Esophagus muscularis mucosa (tissue), 4 donors: Measurements from ENCODE around the gene RIN2. TPM values are rescaled to one million over a fixed set of nuclear protein-coding genes. Genes with fewer than 3 reads are reported as not detected.

Experiments
- DNase-seq: peaks from one replicate; pipeline ENCODE4 v3.0.0-alpha.2; 2017; ENCODE audit errors: extremely low spot score
- H3K27ac ChIP-seq, 4 donors: fragments of 200-600 bp; sonication (generic); replicated peaks in 1 of 4; 1 replicate in 3 of 4; 2 replicates in 1 of 4; pipeline ENCODE4 v1.5.1; 2016 to 2019; ENCODE audit warnings: mild to moderate bottlenecking in 1 of 4
- H3K27me3 ChIP-seq, 4 donors: fragments of 200-600 bp; sonication (generic); one replicate each; pipeline versions ENCODE4 v1.5.1 to v1.6.0; 2016 to 2019
- H3K36me3 ChIP-seq, 4 donors: fragments of 200-600 bp; sonication (generic); one replicate each; pipeline ENCODE4 v1.5.1; 2016 to 2019
- H3K4me1 ChIP-seq, 4 donors: fragments of 200-600 bp; sonication (generic); one replicate each; pipeline ENCODE4 v1.5.1; 2016 to 2019
- H3K4me3 ChIP-seq, 4 donors: fragments of 200-600 bp; sonication (generic); 1 replicate in 2 of 4; 2 replicates in 2 of 4; pipeline ENCODE4 v1.5.1; 2016 to 2019; ENCODE audit warnings: mild to moderate bottlenecking in 4 of 4, moderate library complexity in 1 of 4
- H3K9me3 ChIP-seq, 4 donors: fragments of 200-600 bp; sonication (generic); 1 replicate in 3 of 4; 2 replicates in 1 of 4; pipeline ENCODE4 v1.5.1; 2016 to 2019
- CTCF ChIP-seq, 3 experiments: fragments of 200-600 bp in 2 of 3; fragments of 450-650 bp in 1 of 3; sonication (generic) in 2 of 3; IDR thresholded peaks; one replicate each; pipeline ENCODE4 v1.5.1; 2017 to 2019; ENCODE audit warnings: antibody characterized with exemption in 3 of 3, mild to moderate bottlenecking in 2 of 3, moderate library complexity in 1 of 3
- EP300 ChIP-seq: sonication (generic); formaldehyde crosslinking; IDR thresholded peaks from one replicate; pipeline ENCODE4 v1.6.1; 2017; ENCODE audit warnings: antibody characterized with exemption
- POLR2A ChIP-seq: fragments of 450-650 bp; IDR thresholded peaks from one replicate; pipeline ENCODE4 v1.6.1; 2017; ENCODE audit warnings: antibody characterized with exemption, moderate library complexity, mild to moderate bottlenecking, low read depth
- POLR2AphosphoS5 ChIP-seq, 2 donors: sonication (generic); formaldehyde crosslinking; IDR thresholded peaks; one replicate each; pipeline ENCODE4 v1.6.1; 2017; ENCODE audit warnings: antibody characterized with exemption in 2 of 2
- WGBS: methylation state at CpG from one replicate; pipeline ENCODE4 v1.1.5; 2018; 5-methylcytosine and 5-hydroxymethylcytosine counted together
- intact Hi-C: fragments of 100-400 bp; cut with DNase I; formaldehyde crosslinking; loops from one replicate; pipeline ENCODE4 v1.15.1; 2023
- total RNA-seq, 4 donors: library from RNA; depleted of rRNA; stranded (reverse); fragments of >200 nt; gene quantifications; one replicate each; pipeline versions ENCODE4 v1.1.0 to v1.2.1, GENCODE V29; 2016

The RIN2 gene
- total RNA-seq, 4 donors from 2014 or later = 49.8 to 65.1 (median 53.0) TPM

- DNase-seq = no peak
- H3K4me1 ChIP-seq = peaks cover 30 to 34% (median 33%) of the 10 kb centered on the region in 4 donors
- TF ChIP-seq POLR2AphosphoS5 (IDR thresholded peaks at IDR 0.05) (no peak), CTCF (IDR thresholded peaks at IDR 0.05) (no peak), EP300 (no peak), POLR2A (no peak)
- H3K4me3 ChIP-seq = peak overlapping the region in 1 of 4 donors; percentile 3
- H3K27me3 ChIP-seq = no peaks in the 10 kb centered on the region
- H3K27ac ChIP-seq = peak overlapping the region; percentile 1 to 57 (median 48)
- no peaks in the 10 kb centered on the region for H3K36me3 ChIP-seq
- intact Hi-C loops = loop anchor here (1.0 to 10.0 kb wide), 2 partner anchors 99 to 210 kb away; no protein-coding TSS in a partner anchor
- H3K9me3 ChIP-seq = peaks cover 0 to 9% (median 0%) of the 10 kb centered on the region in 4 donors
- 37% methylated on average over 5 of the region's 5 CpGs for WGBS
These were observed 27.3 kb downstream of the RIN2 start for GRCh38 chr20:19785173-19785982.

GRCh38 chr20:19785983-19786285 lies 27.9 kb downstream of the RIN2 start:
- peaks cover 30 to 34% (median 33%) of the 10 kb centered on the region in 4 donors for H3K4me1 ChIP-seq
- no peaks in the 10 kb centered on the region for H3K36me3 ChIP-seq
- intact Hi-C loops = loop anchor here (1.0 to 10.0 kb wide), 2 partner anchors 99 to 209 kb away; no protein-coding TSS in a partner anchor
- H3K4me3 ChIP-seq = no peak overlapping the region
- DNase-seq = no peak
- H3K27me3 ChIP-seq = no peaks in the 10 kb centered on the region
- H3K9me3 ChIP-seq = peaks cover 0 to 9% (median 0%) of the 10 kb centered on the region in 4 donors
- TF ChIP-seq EP300 = no peak
- TF ChIP-seq POLR2A = no peak
- no peak for TF ChIP-seq POLR2AphosphoS5 (IDR thresholded peaks at IDR 0.05)
- no peak for TF ChIP-seq CTCF (IDR thresholded peaks at IDR 0.05)
- peak overlapping the region in 3 of 4 donors; percentile 14 to 54 (median 41) for H3K27ac ChIP-seq
- 78% methylated on average over 1 of the region's 1 CpG for WGBS

GRCh38 chr20:19786311-19786710 lies 28.3 kb downstream of the RIN2 start:
- H3K9me3 ChIP-seq = peaks cover 0 to 9% (median 0%) of the 10 kb centered on the region in 4 donors
- H3K36me3 ChIP-seq = no peaks in the 10 kb centered on the region
- TF ChIP-seq EP300 (no peak), POLR2AphosphoS5 (IDR thresholded peaks at IDR 0.05) (peak in 1 of 2 donors; percentile 41)
- no peak for DNase-seq
- peak overlapping the region in 3 of 4 donors; percentile 3 to 54 (median 14) for H3K27ac ChIP-seq
- H3K27me3 ChIP-seq = no peaks in the 10 kb centered on the region
- intact Hi-C loops = loop anchor here (10.0 kb wide), 1 partner anchor 98 kb away; no protein-coding TSS in a partner anchor
- 51% methylated on average over 5 of the region's 5 CpGs for WGBS
- H3K4me3 ChIP-seq = no peak overlapping the region
- H3K4me1 ChIP-seq = peaks cover 30 to 34% (median 33%) of the 10 kb centered on the region in 4 donors

GRCh38 chr20:19787366-19787765 lies 29.3 kb downstream of the RIN2 start:
- Histone ChIP-seq H3K36me3 (no peaks in the 10 kb centered on the region), H3K4me3 (no peak overlapping the region), H3K27ac (no peak overlapping the region), H3K27me3 (no peaks in the 10 kb centered on the region), H3K4me1 (peaks cover 30 to 34% (median 33%) of the 10 kb centered on the region in 4 donors), H3K9me3 (peaks cover 0 to 9% (median 0%) of the 10 kb centered on the region in 4 donors)
- intact Hi-C loops = loop anchor here (10.0 kb wide), 1 partner anchor 97 kb away; no protein-coding TSS in a partner anchor
- DNase-seq = no peak
- TF ChIP-seq POLR2AphosphoS5 (IDR thresholded peaks at IDR 0.05) (no peak), POLR2A (no peak), EP300 (no peak), CTCF (IDR thresholded peaks at IDR 0.05) (no peak)
- WGBS = 97% methylated on average over 3 of the region's 3 CpGs

- TF ChIP-seq POLR2AphosphoS5 (IDR thresholded peaks at IDR 0.05) (no peak), EP300 (no peak), CTCF (IDR thresholded peaks at IDR 0.05) (no peak)
- DNase-seq = no peak
- H3K27ac ChIP-seq = no peak overlapping the region
- no peak overlapping the region for H3K4me3 ChIP-seq
- WGBS = 95% methylated on average over 5 of the region's 5 CpGs
- H3K4me1 ChIP-seq = peaks cover 29 to 32% (median 30%) of the 10 kb centered on the region in 4 donors
- intact Hi-C loops = loop anchor here (10.0 kb wide), 1 partner anchor 96 kb away; no protein-coding TSS in a partner anchor
- no peaks in the 10 kb centered on the region for H3K27me3 ChIP-seq
- H3K9me3 ChIP-seq = peaks cover 0 to 9% (median 0%) of the 10 kb centered on the region in 4 donors
- H3K36me3 ChIP-seq = no peaks in the 10 kb centered on the region
These were observed 31.0 kb downstream of the RIN2 start for GRCh38 chr20:19789009-19789408.
